VCaP (cell line): Measurements from ENCODE around the gene SNRPA.
A peak's percentile ranks its signal among the peaks of the same experiment; 100 is the strongest.

Source experiments
- H3K27ac ChIP-seq: fragments of 450-650 bp; 2 replicates; pipeline ENCODE4 v1.5.1; 2017
- TF ChIP-seq, protein P1 (sequence below): fragments of 450-650 bp; conservative IDR thresholded peaks from 2 replicates; pipeline ENCODE4 v1.5.1; 2017; ENCODE audit warnings: mild to moderate bottlenecking, moderate library complexity

SNRPA gene

DNA sequence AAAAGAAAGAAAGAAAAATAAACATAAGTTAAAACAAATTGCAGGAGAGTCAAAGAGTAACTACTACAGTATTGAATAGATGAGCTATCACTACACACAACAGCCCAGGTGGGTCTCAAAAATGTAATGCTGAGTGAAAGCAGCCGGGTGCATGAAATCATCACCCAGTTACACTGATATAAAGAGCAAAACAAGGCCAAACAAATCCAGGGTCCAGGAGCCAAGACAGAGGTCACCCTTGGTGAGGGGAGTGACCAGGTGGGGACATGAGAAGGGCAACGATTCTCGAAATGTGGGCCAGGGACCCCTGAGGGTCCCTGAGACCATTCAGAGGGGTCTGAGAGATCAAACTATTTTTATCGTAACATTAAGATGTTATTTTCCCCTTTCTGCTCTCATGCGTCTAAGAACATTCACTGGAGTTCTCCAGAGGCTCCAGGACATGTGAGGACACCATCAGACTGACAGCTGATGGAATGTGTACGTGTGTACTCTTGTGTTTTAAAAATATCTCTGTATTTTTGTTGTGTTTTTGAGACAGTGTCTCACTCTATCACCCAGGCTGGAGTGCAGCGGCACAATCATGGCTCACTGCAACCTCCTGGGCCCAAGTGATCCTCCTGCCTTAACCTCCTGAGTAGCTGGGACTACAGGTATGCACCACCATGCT, 44.9 kb upstream of the SNRPA start:
- TF ChIP-seq, protein P1, sequence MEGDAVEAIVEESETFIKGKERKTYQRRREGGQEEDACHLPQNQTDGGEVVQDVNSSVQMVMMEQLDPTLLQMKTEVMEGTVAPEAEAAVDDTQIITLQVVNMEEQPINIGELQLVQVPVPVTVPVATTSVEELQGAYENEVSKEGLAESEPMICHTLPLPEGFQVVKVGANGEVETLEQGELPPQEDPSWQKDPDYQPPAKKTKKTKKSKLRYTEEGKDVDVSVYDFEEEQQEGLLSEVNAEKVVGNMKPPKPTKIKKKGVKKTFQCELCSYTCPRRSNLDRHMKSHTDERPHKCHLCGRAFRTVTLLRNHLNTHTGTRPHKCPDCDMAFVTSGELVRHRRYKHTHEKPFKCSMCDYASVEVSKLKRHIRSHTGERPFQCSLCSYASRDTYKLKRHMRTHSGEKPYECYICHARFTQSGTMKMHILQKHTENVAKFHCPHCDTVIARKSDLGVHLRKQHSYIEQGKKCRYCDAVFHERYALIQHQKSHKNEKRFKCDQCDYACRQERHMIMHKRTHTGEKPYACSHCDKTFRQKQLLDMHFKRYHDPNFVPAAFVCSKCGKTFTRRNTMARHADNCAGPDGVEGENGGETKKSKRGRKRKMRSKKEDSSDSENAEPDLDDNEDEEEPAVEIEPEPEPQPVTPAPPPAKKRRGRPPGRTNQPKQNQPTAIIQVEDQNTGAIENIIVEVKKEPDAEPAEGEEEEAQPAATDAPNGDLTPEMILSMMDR, result no peak
- no peak overlapping the region for H3K27ac ChIP-seq

DNA sequence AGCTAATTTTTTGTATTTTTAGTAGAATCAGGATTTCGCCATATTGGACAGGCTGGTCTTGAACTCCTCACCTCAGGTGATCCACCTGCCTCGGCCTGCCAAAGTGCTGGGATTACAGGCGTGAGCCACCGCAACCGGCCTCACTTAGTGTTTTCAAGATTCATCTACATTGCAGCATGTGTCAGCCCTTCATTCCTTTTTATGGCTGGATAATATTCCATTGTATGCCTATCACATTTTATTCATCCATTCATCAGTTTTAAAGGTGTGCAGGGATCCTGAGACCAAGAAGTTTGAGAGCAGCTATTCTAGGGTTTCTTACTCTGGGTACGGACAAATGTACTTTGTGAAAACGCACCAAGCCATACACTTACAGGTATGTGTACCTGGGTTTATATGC, 43.4 kb upstream of the SNRPA start:
- H3K27ac ChIP-seq, result no peak overlapping the region
- TF ChIP-seq, protein P1, result no peak

DNA sequence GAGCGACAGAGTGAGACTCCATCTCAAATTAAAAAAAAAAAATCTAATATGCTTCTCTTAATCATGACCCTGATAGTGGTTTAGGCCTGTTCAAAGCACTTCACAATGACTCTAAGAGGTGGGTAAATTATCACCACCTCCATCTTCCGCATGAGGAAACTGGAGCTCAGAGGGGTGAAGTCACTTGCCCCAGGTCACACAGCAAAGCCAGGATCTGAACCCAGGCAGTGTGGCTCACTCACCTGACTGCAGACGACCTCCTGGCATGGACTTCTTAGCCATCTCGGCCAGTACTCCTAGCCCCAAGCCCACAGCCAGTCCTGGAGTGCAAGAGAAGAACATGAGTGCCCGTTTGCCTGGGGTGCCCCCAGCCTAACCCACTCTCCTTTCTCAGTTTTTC, 41.2 kb upstream of the SNRPA start:
- TF ChIP-seq, protein P1, result no peak
- H3K27ac ChIP-seq, result no peak overlapping the region

DNA sequence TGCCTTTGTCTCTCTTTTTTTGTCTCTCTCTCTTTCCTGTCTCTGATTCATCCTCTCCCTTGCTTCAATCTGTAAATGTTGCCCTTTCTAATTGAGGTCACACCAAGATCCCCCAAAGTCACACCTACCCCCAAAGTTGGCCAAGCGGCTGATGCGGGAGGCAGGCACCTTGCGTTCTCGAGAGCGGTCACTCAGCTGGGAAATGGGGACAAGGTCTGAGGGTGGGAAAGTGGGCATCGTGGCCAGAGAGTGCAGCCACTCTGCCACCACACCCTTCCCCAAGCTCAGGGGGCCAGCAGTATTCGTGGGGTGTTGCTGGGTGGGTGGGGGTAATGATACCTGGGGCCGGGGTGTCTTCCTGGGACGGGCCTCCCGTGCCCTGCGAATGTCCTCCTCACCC, 37.1 kb upstream of the SNRPA start:
- no peak overlapping the region for H3K27ac ChIP-seq
- TF ChIP-seq, protein P1, result no peak

DNA sequence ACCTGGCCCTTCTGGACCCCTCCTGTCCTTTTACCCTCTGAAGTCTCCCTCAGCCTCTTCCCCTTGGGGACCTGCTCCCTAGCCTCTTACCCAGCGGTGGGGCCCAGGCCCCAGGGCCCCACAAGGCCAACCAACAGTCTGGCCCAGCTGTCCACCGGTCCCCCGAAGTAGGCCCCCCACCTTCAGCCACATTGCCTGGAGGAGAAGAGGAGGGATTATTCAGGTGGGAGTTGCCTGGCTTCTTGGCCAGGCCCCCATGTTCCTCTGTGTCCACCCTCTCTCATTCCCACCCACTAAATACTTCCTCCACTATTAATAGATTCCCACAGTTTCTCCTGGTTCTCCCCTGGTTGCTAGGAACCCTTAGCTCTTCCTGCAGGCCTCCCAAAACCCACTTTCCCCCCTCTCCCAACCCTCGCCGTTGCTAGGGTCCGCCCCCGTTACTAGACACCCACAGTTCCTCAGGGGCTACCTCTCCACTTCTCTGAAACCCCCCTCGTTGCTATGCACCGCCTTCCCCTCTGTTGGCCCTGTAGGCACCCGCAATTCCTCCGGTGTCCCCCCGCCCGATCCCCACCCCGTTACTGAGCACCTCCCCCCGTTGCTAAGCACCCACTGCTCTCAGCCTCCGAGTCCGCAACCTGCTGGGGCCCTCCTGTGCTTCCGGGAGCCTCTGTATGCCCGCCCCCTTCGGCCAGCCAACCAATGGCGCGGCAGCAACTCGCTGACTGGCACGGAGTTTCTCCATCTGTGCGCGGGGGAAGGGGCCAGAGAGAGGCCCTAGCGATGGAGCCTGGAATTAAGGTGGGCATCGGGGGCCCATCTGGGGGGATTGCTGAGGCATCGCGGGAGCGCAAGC, 36.3 kb upstream of the SNRPA start:
- TF ChIP-seq, protein P1, result 0 out of 2 replicates have a peak, but pooled peaks have one; percentile 6
- H3K27ac ChIP-seq, result peak overlapping the region; percentile 94

DNA sequence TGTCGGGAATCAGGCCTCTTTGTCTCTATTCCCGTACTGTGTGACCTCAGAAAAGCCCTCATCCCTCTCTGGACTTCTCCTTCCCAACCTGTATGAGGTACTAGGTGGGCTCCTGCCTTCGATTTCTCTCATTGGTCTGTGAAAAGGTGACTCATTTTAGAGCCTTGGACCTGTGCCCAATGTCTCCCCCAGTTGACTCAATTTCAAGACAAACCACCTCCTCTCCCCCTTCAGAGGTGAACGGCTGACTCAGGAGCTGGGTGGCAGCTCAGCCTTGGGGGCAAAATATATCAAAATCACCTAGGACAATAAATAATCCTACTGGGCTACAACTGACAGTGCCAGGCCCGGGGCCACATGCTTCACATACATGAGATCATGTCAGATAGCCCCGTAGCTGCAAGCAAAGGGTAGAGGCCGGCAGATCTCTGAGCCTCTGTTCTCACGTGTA, 34.9 kb upstream of the SNRPA start:
- TF ChIP-seq, protein P1, result no peak
- peak overlapping the region; percentile 94 for H3K27ac ChIP-seq

DNA sequence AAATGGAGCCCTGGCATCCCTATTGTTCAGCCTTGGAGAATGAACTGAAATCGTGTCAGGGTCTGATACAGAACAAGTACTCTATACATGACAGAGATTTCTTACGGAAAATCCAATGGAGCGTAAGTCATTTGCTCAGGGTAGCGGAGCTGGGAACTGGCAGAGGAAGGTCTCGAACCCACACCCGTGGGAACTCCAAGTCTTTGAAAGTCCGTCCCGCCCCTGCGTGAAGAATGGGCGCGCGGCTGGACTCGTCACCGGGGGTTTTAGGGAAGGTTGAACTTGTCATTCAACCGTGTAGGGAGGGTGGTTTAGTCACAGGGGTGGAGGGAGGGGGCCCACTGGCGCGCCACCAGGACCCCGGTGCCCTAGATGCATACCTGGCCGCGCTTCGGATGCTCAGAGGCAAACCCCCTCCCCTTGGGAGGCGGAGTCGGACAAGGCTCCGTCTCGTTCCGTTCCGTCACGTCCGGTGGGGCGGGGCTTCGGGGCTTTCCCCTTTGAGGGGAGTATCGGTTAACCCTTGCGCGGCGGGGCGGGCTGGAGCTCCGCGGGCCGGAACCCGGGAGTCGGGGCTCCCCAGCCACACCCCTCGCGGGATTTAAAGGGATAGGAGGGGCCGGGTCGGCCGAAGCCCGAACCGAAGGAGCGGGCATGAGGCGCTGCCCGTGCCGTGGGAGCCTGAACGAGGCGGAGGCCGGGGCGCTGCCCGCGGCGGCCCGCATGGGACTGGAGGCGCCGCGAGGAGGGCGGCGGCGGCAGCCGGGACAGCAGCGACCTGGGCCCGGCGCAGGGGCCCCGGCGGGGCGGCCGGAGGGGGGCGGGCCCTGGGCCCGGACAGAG, 34.3 kb upstream of the SNRPA start, which contains the start of the genes COQ8B and ITPKC:
Gene COQ8B, minus strand, starts transcription at position 405 of the 843 bp plus-strand sequence. CDS start 2,254 bp downstream, outside the sequence.
Gene ITPKC, plus strand, starts transcription at position 631 of the 843 bp plus-strand sequence. Its CDS starts 24 bp downstream, at position 655.
- H3K27ac ChIP-seq, result peak within 1 kb of the TSS; percentile 94
- TF ChIP-seq, protein P1, result peak; percentile 52
